22Rv1 (cell line): ENCODE measurements around the gene GOLGA8B.

Source experiments
- CTCF ChIP-seq: fragments of 450-650 bp; IDR thresholded peaks from 2 replicates; pipeline ENCODE4 v1.5.1; 2017; ENCODE audit warnings: mild to moderate bottlenecking
- ZFX ChIP-seq: fragments of 450-650 bp; IDR thresholded peaks from 2 replicates; pipeline ENCODE4 v1.6.1; 2017; ENCODE audit warnings: antibody characterized with exemption, borderline replicate concordance

- TF ChIP-seq CTCF, result no peak
- no peak for TF ChIP-seq ZFX
These were observed 35.7 kb upstream of the GOLGA8B start for GRCh38 chr15:34619151-34619550.
